ENCODE data around the gene MTHFR. TPM values are rescaled to one million over a fixed set of nuclear protein-coding genes. Genes with fewer than 3 reads are reported as not detected.

MTHFR gene
- total RNA-seq, 1 experiment from 2014 or later: 7.5 TPM

Other genes with a start within 250 kb of the MTHFR start
- 2.7 and 7.5 TPM in 2 replicates for gene FBXO2, start 151.5 kb downstream of the MTHFR start, total RNA-seq (2014; rRNA removed; shearing (Covaris generic))
- gene FBXO44, start 151.1 kb downstream of the MTHFR start, total RNA-seq (2014; rRNA removed; shearing (Covaris generic)): 7.5 and 13.3 TPM in 2 replicates
- 11.0 and 12.2 TPM in 2 replicates for gene FBXO6, start 141.8 kb downstream of the MTHFR start, total RNA-seq (2014; rRNA removed; shearing (Covaris generic))
- 129 and 141 TPM in 2 replicates for gene MAD2L2, start 124.8 kb downstream of the MTHFR start, total RNA-seq (2014; rRNA removed; shearing (Covaris generic))
- 0.12 and 0.25 TPM in 2 replicates for gene DRAXIN, start 114.3 kb downstream of the MTHFR start, total RNA-seq (2014; rRNA removed; shearing (Covaris generic))
- gene AGTRAP, start 69.8 kb downstream of the MTHFR start, total RNA-seq (2014; rRNA removed; shearing (Covaris generic)): 105 and 126 TPM in 2 replicates
- not detected in 2 replicates for gene C1orf167, start 43.8 kb downstream of the MTHFR start, total RNA-seq (2014; rRNA removed; shearing (Covaris generic))
- gene CLCN6, start 227 bp upstream of the MTHFR start, total RNA-seq (2014; rRNA removed; shearing (Covaris generic)): 3.2 and 6.9 TPM in 2 replicates
- not detected in 2 replicates for gene NPPA, start 41.8 kb upstream of the MTHFR start, total RNA-seq (2014; rRNA removed; shearing (Covaris generic))
- 7.0 and 20.0 TPM in 2 replicates for gene NPPB, start 53.0 kb upstream of the MTHFR start, total RNA-seq (2014; rRNA removed; shearing (Covaris generic))
- gene KIAA2013, start 120.5 kb upstream of the MTHFR start, total RNA-seq (2014; rRNA removed; shearing (Covaris generic)): 78.4 and 109 TPM in 2 replicates
- gene PLOD1, start 128.8 kb upstream of the MTHFR start, total RNA-seq (2014; rRNA removed; shearing (Covaris generic)): 157 and 205 TPM in 2 replicates
- 47.1 and 81.5 TPM in 2 replicates for gene MFN2, start 174.5 kb upstream of the MTHFR start, total RNA-seq (2014; rRNA removed; shearing (Covaris generic))
- 16.3 and 26.0 TPM in 2 replicates for gene MIIP, start 213.5 kb upstream of the MTHFR start, total RNA-seq (2014; rRNA removed; shearing (Covaris generic))

Data from M059J (cell line).